Measurements from ENCODE around the gene UBE2E1. TPM values are rescaled to one million over a fixed set of nuclear protein-coding genes. Genes with fewer than 3 reads are reported as not detected.

UBE2E1 gene
- total RNA-seq, 1 experiment from 2014 or later: 99.0 TPM

- no peak for DNase-seq (ENCODE audit: low read depth)
Measured at GRCh38 chr3:23795096-23795495, 10.7 kb upstream of the UBE2E1 start.

- DNase-seq (ENCODE audit: low read depth): no peak
Measured at GRCh38 chr3:23796518-23796917, 9.2 kb upstream of the UBE2E1 start.

GRCh38 chr3:23797491-23797890 lies 8.3 kb upstream of the UBE2E1 start:
- no peak for DNase-seq (ENCODE audit: low read depth)

GRCh38 chr3:23798456-23798855 lies 7.3 kb upstream of the UBE2E1 start:
- no peak for DNase-seq (ENCODE audit: low read depth)

- DNase-seq (ENCODE audit: low read depth): no peak
Measured at GRCh38 chr3:23798876-23799275, 6.9 kb upstream of the UBE2E1 start.

- DNase-seq (ENCODE audit: low read depth): peak; percentile 19
Measured at GRCh38 chr3:23800731-23801130, 5.0 kb upstream of the UBE2E1 start.

GRCh38 chr3:23804441-23805209 lies 1.1 kb upstream of the UBE2E1 start:
- DNase-seq (ENCODE audit: low read depth): peak; percentile 7

- no peak for DNase-seq (ENCODE audit: low read depth)
Measured at GRCh38 chr3:23805210-23805632, 534 bp upstream of the UBE2E1 start.

- peak; percentile 23 for DNase-seq (ENCODE audit: low read depth)
Measured at GRCh38 chr3:23806534-23807423, 1.0 kb downstream of the UBE2E1 start.

- DNase-seq (ENCODE audit: low read depth): no peak
Measured at GRCh38 chr3:23807424-23808015, 1.8 kb downstream of the UBE2E1 start.

GRCh38 chr3:23808525-23808924 lies 2.8 kb downstream of the UBE2E1 start:
- no peak for DNase-seq (ENCODE audit: low read depth)

- no peak for DNase-seq (ENCODE audit: low read depth)
Measured at GRCh38 chr3:23809294-23809693, 3.5 kb downstream of the UBE2E1 start.

GRCh38 chr3:23809840-23810342 lies 4.1 kb downstream of the UBE2E1 start:
- DNase-seq (ENCODE audit: low read depth): no peak

- peak; percentile 29 for DNase-seq (ENCODE audit: low read depth)
Measured at GRCh38 chr3:23810343-23811184, 4.8 kb downstream of the UBE2E1 start.

- DNase-seq (ENCODE audit: low read depth): no peak
Measured at GRCh38 chr3:23811185-23811527, 5.4 kb downstream of the UBE2E1 start.

- no peak for DNase-seq (ENCODE audit: low read depth)
Measured at GRCh38 chr3:23811919-23812318, 6.2 kb downstream of the UBE2E1 start.

GRCh38 chr3:23815879-23816278 lies 10.1 kb downstream of the UBE2E1 start:
- no peak for DNase-seq (ENCODE audit: low read depth)

GRCh38 chr3:23816721-23817120 lies 11.0 kb downstream of the UBE2E1 start:
- no peak for DNase-seq (ENCODE audit: low read depth)

- DNase-seq (ENCODE audit: low read depth): no peak
Measured at GRCh38 chr3:23817508-23818223, 11.9 kb downstream of the UBE2E1 start.

GRCh38 chr3:23819599-23820360 lies 14.0 kb downstream of the UBE2E1 start:
- DNase-seq (ENCODE audit: low read depth): no peak
